ENCODE results near the gene MTHFR.
A peak's percentile ranks its signal among the peaks of the same experiment; 100 is the strongest.

Gene MTHFR

GRCh38 chr1:11751087-11751486 is 54.7 kb downstream of the MTHFR start:
- DNase-seq, result no peak

GRCh38 chr1:11749996-11750395 is 55.8 kb downstream of the MTHFR start:
- DNase-seq, result no peak

GRCh38 chr1:11749203-11749689 is 56.5 kb downstream of the MTHFR start:
- DNase-seq, result peak; percentile 22

GRCh38 chr1:11748294-11749202 is 57.2 kb downstream of the MTHFR start:
- no peak for DNase-seq

- no peak for DNase-seq
Measured at GRCh38 chr1:11746795-11747487, 58.8 kb downstream of the MTHFR start.

- no peak for DNase-seq
Measured at GRCh38 chr1:11746092-11746491, 59.7 kb downstream of the MTHFR start.

GRCh38 chr1:11744287-11744686 is 61.5 kb downstream of the MTHFR start:
- no peak for DNase-seq

- DNase-seq, result no peak
Measured at GRCh38 chr1:11741919-11742558, 63.7 kb downstream of the MTHFR start.

GRCh38 chr1:11741482-11741881 is 64.3 kb downstream of the MTHFR start:
- DNase-seq, result no peak

GRCh38 chr1:11740258-11741192 is 65.2 kb downstream of the MTHFR start:
- no peak for DNase-seq

GRCh38 chr1:11738783-11739182 is 67.0 kb downstream of the MTHFR start:
- no peak for DNase-seq

GRCh38 chr1:11738096-11738495 is 67.7 kb downstream of the MTHFR start:
- DNase-seq, result no peak

- DNase-seq, result peak; percentile 35
Measured at GRCh38 chr1:11736746-11737639, 68.8 kb downstream of the MTHFR start.

GRCh38 chr1:11735854-11736745 is 69.7 kb downstream of the MTHFR start, which contains the start of gene AGTRAP:
Gene AGTRAP, plus strand, starts transcription at chr1:11736136. Its CDS starts 73 bp downstream, at chr1:11736209.
- DNase-seq, result peak; percentile 85
